ES-I3 (cell line): ENCODE data around the gene CADM2.

ENCODE experiments used
- H3K36me3 ChIP-seq: 2 replicates; pipeline ENCODE4 v1.6.1; 2013; ENCODE audit warnings: mild to moderate bottlenecking, low read length, control low read depth, moderate library complexity; ENCODE audit not compliant: insufficient read depth
- H3K4me1 ChIP-seq: 2 replicates; pipeline ENCODE4 v1.6.1; 2013; ENCODE audit warnings: mild to moderate bottlenecking, control low read depth, low read length; ENCODE audit not compliant: insufficient read depth
- H3K9ac ChIP-seq: 2 replicates; pipeline ENCODE4 v1.6.1; 2013; ENCODE audit warnings: low read depth, mild to moderate bottlenecking, low read length, moderate library complexity
- H3K9me3 ChIP-seq: 2 replicates; pipeline ENCODE4 v1.6.1; 2013; ENCODE audit warnings: mild to moderate bottlenecking, low read length, moderate library complexity; ENCODE audit not compliant: control insufficient read depth, insufficient read depth

The CADM2 gene

GRCh38 chr3:85783291-85783690, 824.5 kb downstream of the CADM2 start:
- Histone ChIP-seq H3K9ac (no peak overlapping the region), H3K9me3 (no peaks in the 10 kb centered on the region), H3K4me1 (no peaks in the 10 kb centered on the region), H3K36me3 (no peaks in the 10 kb centered on the region)

- Histone ChIP-seq H3K9me3 (no peaks in the 10 kb centered on the region), H3K36me3 (no peaks in the 10 kb centered on the region), H3K9ac (no peak overlapping the region), H3K4me1 (no peaks in the 10 kb centered on the region)
Observed at GRCh38 chr3:85785766-85786165, 827.0 kb downstream of the CADM2 start.

- Histone ChIP-seq H3K9me3 (no peaks in the 10 kb centered on the region), H3K4me1 (no peaks in the 10 kb centered on the region), H3K9ac (no peak overlapping the region), H3K36me3 (no peaks in the 10 kb centered on the region)
Observed at GRCh38 chr3:85790445-85791030, 831.7 kb downstream of the CADM2 start.

GRCh38 chr3:85796140-85796539, 837.4 kb downstream of the CADM2 start:
- no peak overlapping the region for H3K9ac ChIP-seq
- no peaks in the 10 kb centered on the region for H3K4me1 ChIP-seq
- no peaks in the 10 kb centered on the region for H3K9me3 ChIP-seq
- H3K36me3 ChIP-seq: no peaks in the 10 kb centered on the region

- H3K4me1 ChIP-seq: no peaks in the 10 kb centered on the region
- no peaks in the 10 kb centered on the region for H3K36me3 ChIP-seq
- no peaks in the 10 kb centered on the region for H3K9me3 ChIP-seq
- H3K9ac ChIP-seq: no peak overlapping the region
Observed at GRCh38 chr3:85800676-85801075, 841.9 kb downstream of the CADM2 start.

GRCh38 chr3:85801955-85802354, 843.2 kb downstream of the CADM2 start:
- no peaks in the 10 kb centered on the region for H3K4me1 ChIP-seq
- no peaks in the 10 kb centered on the region for H3K36me3 ChIP-seq
- H3K9me3 ChIP-seq: no peaks in the 10 kb centered on the region
- no peak overlapping the region for H3K9ac ChIP-seq

GRCh38 chr3:85808755-85809154, 850.0 kb downstream of the CADM2 start:
- H3K9ac ChIP-seq: no peak overlapping the region
- H3K9me3 ChIP-seq: no peaks in the 10 kb centered on the region
- no peaks in the 10 kb centered on the region for H3K4me1 ChIP-seq
- H3K36me3 ChIP-seq: no peaks in the 10 kb centered on the region

- no peaks in the 10 kb centered on the region for H3K4me1 ChIP-seq
- no peaks in the 10 kb centered on the region for H3K36me3 ChIP-seq
- H3K9ac ChIP-seq: no peak overlapping the region
- no peaks in the 10 kb centered on the region for H3K9me3 ChIP-seq
Observed at GRCh38 chr3:85821130-85821756, 862.5 kb downstream of the CADM2 start.

- no peaks in the 10 kb centered on the region for H3K9me3 ChIP-seq
- H3K4me1 ChIP-seq: peaks cover 5% of the 10 kb centered on the region; the same call in 1 of the 2 replicates
- H3K9ac ChIP-seq: no peak overlapping the region
- H3K36me3 ChIP-seq: no peaks in the 10 kb centered on the region
Observed at GRCh38 chr3:85835857-85836440, 877.2 kb downstream of the CADM2 start.

- Histone ChIP-seq H3K4me1 (peaks cover 5% of the 10 kb centered on the region; the same call in 1 of the 2 replicates), H3K9me3 (no peaks in the 10 kb centered on the region), H3K9ac (no peak overlapping the region), H3K36me3 (no peaks in the 10 kb centered on the region)
Observed at GRCh38 chr3:85837402-85837801, 878.6 kb downstream of the CADM2 start.

- Histone ChIP-seq H3K9me3 (no peaks in the 10 kb centered on the region), H3K9ac (no peak overlapping the region), H3K4me1 (peaks cover 5% of the 10 kb centered on the region; the same call in 1 of the 2 replicates), H3K36me3 (no peaks in the 10 kb centered on the region)
Observed at GRCh38 chr3:85838921-85839320, 880.1 kb downstream of the CADM2 start.

GRCh38 chr3:85842081-85842480, 883.3 kb downstream of the CADM2 start:
- Histone ChIP-seq H3K9ac (no peak overlapping the region), H3K36me3 (no peaks in the 10 kb centered on the region), H3K4me1 (peaks cover 5% of the 10 kb centered on the region; the same call in 1 of the 2 replicates), H3K9me3 (no peaks in the 10 kb centered on the region)

GRCh38 chr3:85846940-85847339, 888.2 kb downstream of the CADM2 start:
- H3K9me3 ChIP-seq: no peaks in the 10 kb centered on the region
- no peaks in the 10 kb centered on the region for H3K4me1 ChIP-seq
- no peak overlapping the region for H3K9ac ChIP-seq

GRCh38 chr3:85851071-85851470, 892.3 kb downstream of the CADM2 start:
- no peak overlapping the region for H3K9ac ChIP-seq
- H3K9me3 ChIP-seq: no peaks in the 10 kb centered on the region
- H3K4me1 ChIP-seq: no peaks in the 10 kb centered on the region
- no peaks in the 10 kb centered on the region for H3K36me3 ChIP-seq

More at GRCh38 chr3:85846940-85847339, 888.2 kb downstream of the CADM2 start:
- H3K36me3 ChIP-seq: no peaks in the 10 kb centered on the region

GRCh38 chr3:85853805-85854204, 895.0 kb downstream of the CADM2 start:
- Histone ChIP-seq H3K9me3 (no peaks in the 10 kb centered on the region), H3K36me3 (no peaks in the 10 kb centered on the region), H3K9ac (no peak overlapping the region), H3K4me1 (no peaks in the 10 kb centered on the region)
